OCI-LY3 (cell line): Measurements from ENCODE around the gene SIGLEC11.

Source experiments
- CTCF ChIP-seq: fragments of 200-600, 300-600 bp; sonication (generic); IDR thresholded peaks from 2 replicates; pipeline ENCODE4 v1.5.1; 2014; ENCODE audit warnings: antibody characterized with exemption, low read length, low read depth
- EZH2phosphoT487 ChIP-seq: fragments of 200-600 bp; shearing (Covaris generic); IDR thresholded peaks from 2 replicates; pipeline ENCODE4 v1.6.1; 2018; ENCODE audit warnings: antibody characterized with exemption, mixed run types, low read depth

- no peak for TF ChIP-seq CTCF
- TF ChIP-seq EZH2phosphoT487: no peak
Measured at GRCh38 chr19:49950956-49951526, 9.9 kb downstream of the SIGLEC11 start.
